ENCODE measurements around the gene KSR2.
"Not testable (repeated sequence)": the region's sequence is repeated elsewhere in the genome, so short reads cannot be mapped to it uniquely, and the experiment has no call there.

Gene KSR2

GRCh38 chr12:117743761-117744160 lies 225.0 kb downstream of the KSR2 start:
- DNase-seq: no peak

DNA sequence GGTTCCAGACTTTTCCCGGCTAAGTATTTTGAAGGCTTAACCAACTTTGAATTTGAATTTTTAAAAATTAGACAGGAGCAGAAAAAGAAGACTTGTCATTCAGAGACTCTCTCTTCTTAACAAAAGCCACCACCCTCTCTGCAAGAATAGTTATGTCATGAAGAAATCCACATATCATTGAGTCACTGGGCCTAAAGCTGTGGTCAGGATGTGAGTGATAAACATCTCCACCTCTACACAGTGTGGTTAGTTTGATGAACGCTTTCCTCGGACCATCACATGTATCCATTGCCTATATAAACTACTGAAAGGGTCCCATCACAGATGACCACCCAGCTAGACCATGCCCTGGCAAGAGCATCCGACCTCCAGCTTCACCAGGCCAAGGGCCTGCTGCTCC lies 226.1 kb downstream of the KSR2 start:
- no peak for DNase-seq

GRCh38 chr12:117738233-117738632 lies 230.6 kb downstream of the KSR2 start:
- DNase-seq: no peak

GRCh38 chr12:117733549-117733805 lies 235.3 kb downstream of the KSR2 start:
- DNase-seq: no peak

DNA sequence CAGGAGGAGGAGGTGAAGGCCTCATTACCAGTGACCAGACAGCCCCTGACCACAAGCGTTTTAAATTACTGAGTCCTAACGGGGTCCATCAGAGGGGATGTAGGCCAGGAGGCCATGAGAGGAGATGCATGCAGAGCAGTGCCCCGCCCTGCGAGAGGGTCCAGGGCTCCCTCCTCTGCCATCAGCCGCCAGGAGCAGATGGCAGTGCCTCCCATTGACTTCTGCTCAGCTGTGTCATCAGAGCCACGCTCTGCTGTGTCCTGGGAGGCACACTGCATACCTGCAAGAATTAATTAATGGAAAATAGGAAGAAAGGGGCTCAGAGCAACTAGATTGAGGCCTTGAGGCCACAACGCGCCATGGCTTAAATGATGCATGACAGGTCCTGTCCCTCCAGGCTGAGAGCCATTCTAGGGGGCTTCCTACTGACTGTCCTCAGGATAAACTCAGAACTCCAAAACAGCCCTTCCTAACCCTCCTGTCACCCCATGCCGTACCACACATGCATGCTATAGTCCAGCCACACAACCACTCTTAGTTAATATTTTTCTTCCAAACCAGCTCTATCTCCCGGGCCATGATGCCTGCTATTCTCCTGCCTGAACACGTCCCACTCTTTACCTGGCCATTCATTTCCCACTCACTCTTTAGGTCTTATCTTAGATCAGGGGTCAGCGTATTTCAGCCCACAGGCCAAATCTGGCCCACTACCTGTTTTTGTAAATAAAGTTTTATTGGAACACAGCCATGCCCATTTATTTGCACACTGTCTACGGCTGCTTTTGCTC lies 235.8 kb downstream of the KSR2 start:
- DNase-seq: no peak

GRCh38 chr12:117731131-117731530 lies 237.7 kb downstream of the KSR2 start:
- not testable (repeated sequence) for DNase-seq

DNA sequence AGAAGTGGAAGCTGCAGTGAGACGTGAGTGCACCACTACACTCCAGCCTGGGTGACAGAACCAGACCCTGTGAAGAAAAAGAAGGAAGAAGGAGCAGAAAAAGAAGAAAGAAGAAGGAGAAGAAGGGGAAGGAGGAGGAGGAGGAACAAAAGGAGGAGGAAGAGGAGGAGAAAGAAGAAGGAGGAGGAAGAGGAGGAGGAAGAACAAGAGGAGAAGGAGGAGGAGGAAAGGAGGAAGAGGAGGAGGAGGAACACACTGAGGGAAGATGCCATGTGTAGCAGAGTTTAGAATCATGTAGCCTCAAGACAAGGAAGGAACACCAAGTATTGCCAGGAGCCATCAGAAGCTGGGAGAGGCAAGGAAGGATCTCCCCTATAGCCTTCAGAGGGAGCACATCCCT lies 241.5 kb downstream of the KSR2 start:
- no peak for DNase-seq

GRCh38 chr12:117724543-117724942 lies 244.2 kb downstream of the KSR2 start:
- DNase-seq: no peak

- DNase-seq: no peak
These were observed 250.2 kb downstream of the KSR2 start for GRCh38 chr12:117718559-117718958.

- DNase-seq: no peak
These were observed 250.6 kb downstream of the KSR2 start for GRCh38 chr12:117718141-117718540.

- DNase-seq: no peak
These were observed 254.6 kb downstream of the KSR2 start for GRCh38 chr12:117714203-117714602.

DNA sequence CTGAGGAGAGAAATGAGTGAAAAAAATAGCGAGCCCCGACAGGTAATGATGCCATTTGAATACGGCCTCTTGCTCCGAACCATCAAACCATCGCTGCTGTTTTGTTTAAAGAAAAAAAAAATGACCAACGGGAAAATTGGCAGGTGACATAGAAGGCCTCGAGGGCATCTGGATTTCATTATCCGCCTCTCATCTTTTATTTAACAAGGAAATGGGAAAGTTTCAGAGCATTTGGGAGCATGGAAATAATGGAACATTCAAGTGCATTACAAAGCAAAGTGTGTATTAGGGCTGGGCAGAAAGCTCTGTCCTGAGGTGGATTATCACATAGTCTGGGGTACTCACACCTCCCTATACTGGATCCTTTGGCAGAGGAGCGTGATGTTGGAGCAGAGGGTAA lies 258.7 kb downstream of the KSR2 start:
- DNase-seq: no peak

DNA sequence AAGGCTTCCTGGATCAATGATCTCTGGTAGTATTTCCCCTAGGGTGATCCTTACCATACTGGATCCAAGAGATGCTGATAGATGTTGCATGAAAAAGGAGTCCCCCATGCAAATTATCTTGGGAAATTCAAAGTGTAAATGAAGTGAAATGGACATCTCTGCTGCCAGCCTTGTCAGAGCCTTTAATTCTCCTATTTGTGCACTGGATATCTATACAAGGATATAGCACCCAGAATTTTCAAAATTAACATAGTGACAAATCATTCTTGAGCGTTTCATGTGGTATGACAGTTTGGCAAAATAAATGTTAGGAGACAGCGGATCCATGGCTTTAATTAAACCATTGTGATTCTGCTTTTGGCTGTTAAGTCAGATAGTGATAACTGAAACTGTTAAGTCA lies 260.9 kb downstream of the KSR2 start:
- no peak for DNase-seq

- no peak for DNase-seq
These were observed 265.2 kb downstream of the KSR2 start for GRCh38 chr12:117703584-117703983.

DNA sequence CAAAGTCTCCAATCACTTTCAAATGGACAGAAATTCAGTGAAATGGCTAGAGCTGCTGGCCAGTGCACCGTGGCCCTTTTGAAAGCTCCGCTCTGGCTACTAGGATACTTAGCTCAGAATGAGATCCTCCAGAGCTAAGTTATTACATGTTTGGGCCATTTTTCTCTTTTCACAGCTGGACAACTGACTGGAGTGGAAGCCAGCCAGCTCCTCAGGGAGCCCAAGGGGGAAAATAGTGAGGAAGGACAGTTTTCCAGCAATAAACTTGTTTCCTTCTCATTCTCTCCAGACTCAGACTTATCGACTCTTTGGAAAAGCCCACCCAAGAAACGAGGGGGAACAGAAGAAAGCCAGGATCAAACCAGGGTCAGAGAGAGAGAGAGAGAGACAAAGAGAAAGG lies 266.0 kb downstream of the KSR2 start:
- no peak for DNase-seq

DNA sequence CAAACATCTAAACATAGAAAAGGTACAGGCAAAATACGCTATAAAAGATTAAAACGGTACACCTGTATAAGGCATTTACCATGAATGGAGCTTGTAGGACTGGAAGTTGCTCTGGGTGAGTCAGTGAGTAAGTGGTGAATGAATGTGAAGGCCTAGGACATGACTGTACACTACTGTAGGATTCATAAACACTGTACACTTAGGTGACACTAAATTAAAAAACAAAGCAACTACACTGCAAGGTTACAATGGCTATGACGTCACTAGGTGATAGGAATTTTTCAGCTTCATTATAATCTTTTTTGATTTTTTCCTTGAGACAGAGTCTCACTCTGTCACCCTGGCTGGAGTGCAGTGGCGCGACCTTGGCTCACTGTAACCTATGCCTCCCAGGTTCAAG lies 269.2 kb downstream of the KSR2 start:
- DNase-seq: no peak

- no peak for DNase-seq
These were observed 269.7 kb downstream of the KSR2 start for GRCh38 chr12:117699118-117699517.

DNA sequence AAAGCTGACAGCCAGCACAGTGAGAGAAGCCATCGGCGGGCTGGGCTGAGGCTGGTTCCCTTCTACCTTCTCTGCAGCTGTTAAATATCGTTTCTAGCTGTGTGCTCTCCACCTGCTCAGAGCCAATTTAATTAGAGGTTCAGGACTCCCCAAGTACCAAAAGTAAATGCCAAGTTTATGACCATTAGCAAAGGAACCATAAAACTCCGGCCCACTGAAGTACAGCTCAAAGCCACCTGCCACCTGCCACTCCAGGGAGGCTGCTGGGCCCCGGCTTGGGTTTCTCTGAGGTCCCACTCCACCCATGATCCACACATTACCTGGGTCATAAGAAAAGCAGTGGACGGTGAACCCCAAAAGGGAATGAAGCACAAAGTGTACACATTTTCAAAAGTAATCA lies 272.8 kb downstream of the KSR2 start:
- no peak for DNase-seq

- DNase-seq: no peak
These were observed 276.3 kb downstream of the KSR2 start for GRCh38 chr12:117692512-117692911.

DNA sequence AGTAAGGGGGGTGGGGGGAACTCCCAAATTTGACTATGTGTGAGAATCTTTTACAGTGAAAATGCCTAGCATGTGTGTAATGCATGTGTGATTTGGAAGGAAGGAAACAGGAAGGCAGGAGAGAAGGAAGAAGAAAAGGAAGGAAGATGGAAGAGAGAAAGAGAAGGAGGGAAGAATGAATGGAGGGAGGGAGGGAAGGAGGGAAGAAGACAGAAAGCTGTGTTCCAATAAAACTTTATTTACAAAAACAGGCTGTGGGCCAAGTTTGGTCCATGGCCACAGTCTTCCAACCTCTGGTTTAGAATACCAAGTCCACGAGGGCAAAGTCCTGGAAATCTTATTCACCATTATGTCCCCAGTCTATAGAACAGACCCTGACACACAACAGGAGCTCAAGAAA lies 278.9 kb downstream of the KSR2 start:
- DNase-seq: no peak

DNA sequence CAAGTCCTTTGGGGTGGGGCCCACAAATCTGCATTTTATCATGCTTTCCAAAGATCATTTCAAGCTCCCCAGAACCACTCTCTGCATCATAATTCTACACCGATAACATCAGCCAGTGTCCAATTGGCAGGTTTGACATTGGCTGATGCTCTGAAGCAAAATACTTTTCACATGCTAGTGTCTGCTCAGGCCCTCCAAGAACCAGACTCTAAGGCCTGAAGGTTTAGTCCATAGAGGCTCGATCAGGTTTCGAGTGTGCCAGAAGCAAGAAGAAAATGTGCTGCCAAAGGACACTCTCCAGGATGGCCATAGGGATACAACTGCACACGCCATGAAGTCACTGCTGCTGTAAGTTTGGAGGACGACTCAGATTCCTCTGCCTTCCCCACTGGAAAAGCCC lies 280.3 kb downstream of the KSR2 start:
- no peak for DNase-seq

DNA sequence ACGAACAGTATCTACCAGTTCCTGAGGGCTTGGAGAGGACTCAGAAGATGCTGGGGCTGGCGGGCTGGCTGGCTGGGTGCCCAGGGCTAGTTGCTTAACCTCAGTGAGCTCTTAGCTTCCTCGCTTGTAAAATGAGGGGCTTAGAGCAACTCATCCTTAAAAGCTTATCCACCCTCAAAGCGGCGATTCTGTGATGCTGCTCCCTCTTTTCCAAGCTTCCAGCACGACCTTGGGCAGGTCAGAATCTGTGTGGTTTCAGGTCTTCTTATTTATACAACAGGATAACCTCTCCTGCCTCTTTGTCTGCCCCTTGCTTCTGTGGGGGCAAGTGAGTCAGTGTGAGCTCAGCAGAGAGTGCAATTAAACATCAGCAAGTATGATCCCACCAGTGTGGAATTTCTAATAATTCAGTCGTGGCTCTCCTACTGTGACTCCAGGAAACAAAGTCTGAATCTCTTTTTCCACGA lies 281.8 kb downstream of the KSR2 start:
- DNase-seq: no peak

- no peak for DNase-seq
These were observed 282.6 kb downstream of the KSR2 start for GRCh38 chr12:117686210-117686609.

- no peak for DNase-seq
These were observed 283.5 kb downstream of the KSR2 start for GRCh38 chr12:117685110-117685926.

DNA sequence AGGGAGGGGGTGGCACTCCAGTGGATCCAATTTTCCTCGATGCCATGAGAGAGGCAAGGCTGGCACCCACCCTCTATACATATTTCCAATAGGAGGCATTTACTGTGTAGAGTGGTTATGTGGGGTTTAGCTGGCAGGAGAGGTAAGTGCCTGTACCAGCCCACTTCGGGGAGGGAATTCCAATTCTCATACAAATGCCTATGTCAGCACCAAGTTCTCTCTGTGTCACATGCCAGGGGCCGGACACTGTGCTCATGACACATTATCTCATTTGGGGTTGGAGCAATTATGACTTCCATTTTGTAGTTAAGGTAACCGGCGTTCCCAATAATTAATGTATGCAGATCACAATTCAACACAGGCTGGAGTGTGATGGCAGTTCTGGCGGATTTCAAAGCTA lies 284.3 kb downstream of the KSR2 start:
- no peak for DNase-seq

Data from GDM1 (cell line).